ENCODE data around the gene RAB3C.

The RAB3C gene

GRCh38 chr5:58622936-58623871 lies 40.3 kb downstream of the RAB3C start:
- Histone ChIP-seq H2AFZ (ENCODE audit: low read length) (no peak overlapping the region), H3K9ac (ENCODE audit: low read depth, low read length, poor library complexity, severe bottlenecking) (no peak overlapping the region), H3K4me1 (ENCODE audit: insufficient read depth, low read length, poor library complexity, severe bottlenecking) (no peaks in the 10 kb centered on the region), H3K79me2 (ENCODE audit: insufficient read depth, low read length) (no peaks in the 10 kb centered on the region), H4K20me1 (ENCODE audit: insufficient read depth, low read length, poor library complexity, severe bottlenecking) (no peaks in the 10 kb centered on the region), H3K4me3 (ENCODE audit: low read length, poor library complexity, severe bottlenecking) (no peak overlapping the region), H3K36me3 (ENCODE audit: insufficient read depth, low read length) (no peaks in the 10 kb centered on the region), H3K9me3 (ENCODE audit: insufficient read depth, low read depth, low read length) (no peaks in the 10 kb centered on the region), H3K9me2 (replicated peaks; ENCODE audit: low read depth, low read length) (no peaks in the 10 kb centered on the region), H3F3A (ENCODE audit: low read depth) (no peaks in the 10 kb centered on the region), H3K4me2 (ENCODE audit: low read depth, low read length, poor library complexity, severe bottlenecking) (no peak overlapping the region), H3K27me3 (ENCODE audit: insufficient read depth, low read length, poor library complexity, severe bottlenecking) (no peaks in the 10 kb centered on the region)
- TF ChIP-seq, protein P1, sequence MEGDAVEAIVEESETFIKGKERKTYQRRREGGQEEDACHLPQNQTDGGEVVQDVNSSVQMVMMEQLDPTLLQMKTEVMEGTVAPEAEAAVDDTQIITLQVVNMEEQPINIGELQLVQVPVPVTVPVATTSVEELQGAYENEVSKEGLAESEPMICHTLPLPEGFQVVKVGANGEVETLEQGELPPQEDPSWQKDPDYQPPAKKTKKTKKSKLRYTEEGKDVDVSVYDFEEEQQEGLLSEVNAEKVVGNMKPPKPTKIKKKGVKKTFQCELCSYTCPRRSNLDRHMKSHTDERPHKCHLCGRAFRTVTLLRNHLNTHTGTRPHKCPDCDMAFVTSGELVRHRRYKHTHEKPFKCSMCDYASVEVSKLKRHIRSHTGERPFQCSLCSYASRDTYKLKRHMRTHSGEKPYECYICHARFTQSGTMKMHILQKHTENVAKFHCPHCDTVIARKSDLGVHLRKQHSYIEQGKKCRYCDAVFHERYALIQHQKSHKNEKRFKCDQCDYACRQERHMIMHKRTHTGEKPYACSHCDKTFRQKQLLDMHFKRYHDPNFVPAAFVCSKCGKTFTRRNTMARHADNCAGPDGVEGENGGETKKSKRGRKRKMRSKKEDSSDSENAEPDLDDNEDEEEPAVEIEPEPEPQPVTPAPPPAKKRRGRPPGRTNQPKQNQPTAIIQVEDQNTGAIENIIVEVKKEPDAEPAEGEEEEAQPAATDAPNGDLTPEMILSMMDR (conservative IDR thresholded peaks at IDR 0.05; ENCODE audit: low read length), result no peak
- TF ChIP-seq EZH2phosphoT487 (IDR thresholded peaks at IDR 0.05; ENCODE audit: borderline replicate concordance), result no peak

- H3K4me2 ChIP-seq (ENCODE audit: low read depth, low read length, poor library complexity, severe bottlenecking), result no peak overlapping the region
- H3K4me3 ChIP-seq (ENCODE audit: low read length, poor library complexity, severe bottlenecking), result no peak overlapping the region
- H3F3A ChIP-seq (ENCODE audit: low read depth), result no peaks in the 10 kb centered on the region
- no peak for TF ChIP-seq EZH2phosphoT487 (IDR thresholded peaks at IDR 0.05; ENCODE audit: borderline replicate concordance)
- TF ChIP-seq, protein P1 (conservative IDR thresholded peaks at IDR 0.05; ENCODE audit: low read length), result no peak
- no peaks in the 10 kb centered on the region for H3K9me3 ChIP-seq (ENCODE audit: insufficient read depth, low read depth, low read length)
- H4K20me1 ChIP-seq (ENCODE audit: insufficient read depth, low read length, poor library complexity, severe bottlenecking), result no peaks in the 10 kb centered on the region
- no peak overlapping the region for H2AFZ ChIP-seq (ENCODE audit: low read length)
- no peaks in the 10 kb centered on the region for H3K9me2 ChIP-seq (replicated peaks; ENCODE audit: low read depth, low read length)
- no peaks in the 10 kb centered on the region for H3K36me3 ChIP-seq (ENCODE audit: insufficient read depth, low read length)
- H3K79me2 ChIP-seq (ENCODE audit: insufficient read depth, low read length), result no peaks in the 10 kb centered on the region
- H3K9ac ChIP-seq (ENCODE audit: low read depth, low read length, poor library complexity, severe bottlenecking), result no peak overlapping the region
- H3K4me1 ChIP-seq (ENCODE audit: insufficient read depth, low read length, poor library complexity, severe bottlenecking), result no peaks in the 10 kb centered on the region
- no peaks in the 10 kb centered on the region for H3K27me3 ChIP-seq (ENCODE audit: insufficient read depth, low read length, poor library complexity, severe bottlenecking)
These were observed 45.8 kb downstream of the RAB3C start for GRCh38 chr5:58628626-58629025.

DNA sequence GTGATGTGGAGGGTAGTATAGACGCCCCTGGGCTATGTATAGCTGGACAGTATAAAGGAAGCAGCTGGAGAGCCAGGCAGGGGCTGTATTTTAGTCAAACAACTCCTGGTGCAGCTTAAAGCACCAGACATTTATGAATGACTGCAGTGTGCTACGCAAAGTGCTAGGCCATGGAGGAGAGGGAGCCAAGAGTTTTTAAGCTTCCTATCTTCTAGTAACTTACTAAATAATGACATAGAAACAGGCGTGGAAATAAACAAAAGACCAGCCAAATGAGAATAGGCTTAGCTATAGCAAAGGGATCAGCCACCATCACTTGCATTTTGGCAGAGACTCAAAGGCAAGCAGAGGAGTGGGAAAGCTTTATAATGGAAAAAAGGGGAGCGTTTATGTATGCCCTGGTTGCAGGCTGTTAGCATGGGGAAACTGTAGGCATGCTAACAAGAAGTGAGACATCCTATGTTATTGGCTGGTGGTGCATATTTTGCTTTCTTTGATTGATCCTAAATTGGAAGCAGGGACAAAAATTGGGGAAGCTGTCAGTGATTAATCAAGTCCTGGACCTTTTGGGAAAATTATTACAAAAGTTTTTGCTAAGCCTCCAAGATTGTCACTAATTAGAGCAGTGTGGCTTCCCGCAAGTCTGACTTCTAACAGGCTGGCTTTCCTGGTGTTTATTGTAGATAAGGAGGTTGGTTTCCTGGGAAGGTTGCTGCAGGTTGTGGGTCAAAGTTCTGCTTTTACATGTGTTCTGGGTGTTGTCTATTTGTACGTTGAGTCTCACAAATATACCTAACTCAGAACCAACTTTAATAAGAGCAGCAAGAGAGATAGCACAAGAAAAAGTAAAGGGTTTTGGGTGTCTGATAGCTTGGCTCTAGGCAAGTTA lies 46.6 kb downstream of the RAB3C start:
- Histone ChIP-seq H3K9ac (ENCODE audit: low read depth, low read length, poor library complexity, severe bottlenecking) (no peak overlapping the region), H3K36me3 (ENCODE audit: insufficient read depth, low read length) (no peaks in the 10 kb centered on the region), H3K9me2 (replicated peaks; ENCODE audit: low read depth, low read length) (no peaks in the 10 kb centered on the region), H4K20me1 (ENCODE audit: insufficient read depth, low read length, poor library complexity, severe bottlenecking) (no peaks in the 10 kb centered on the region), H3K4me1 (ENCODE audit: insufficient read depth, low read length, poor library complexity, severe bottlenecking) (no peaks in the 10 kb centered on the region), H3K4me2 (ENCODE audit: low read depth, low read length, poor library complexity, severe bottlenecking) (no peak overlapping the region), H3K9me3 (ENCODE audit: insufficient read depth, low read depth, low read length) (no peaks in the 10 kb centered on the region), H3K79me2 (ENCODE audit: insufficient read depth, low read length) (no peaks in the 10 kb centered on the region), H2AFZ (ENCODE audit: low read length) (no peak overlapping the region), H3F3A (ENCODE audit: low read depth) (no peaks in the 10 kb centered on the region), H3K27me3 (ENCODE audit: insufficient read depth, low read length, poor library complexity, severe bottlenecking) (no peaks in the 10 kb centered on the region), H3K4me3 (ENCODE audit: low read length, poor library complexity, severe bottlenecking) (no peak overlapping the region)
- TF ChIP-seq, protein P1 (conservative IDR thresholded peaks at IDR 0.05; ENCODE audit: low read length), result no peak
- TF ChIP-seq EZH2phosphoT487 (IDR thresholded peaks at IDR 0.05; ENCODE audit: borderline replicate concordance), result no peak
